ENCODE results near the gene LEF1. TPM values are rescaled to one million over a fixed set of nuclear protein-coding genes. Genes with fewer than 3 reads are reported as not detected.

LEF1 gene
- total RNA-seq, 2 donors from 2014 or later: 2.1 to 3.4 TPM

DNA sequence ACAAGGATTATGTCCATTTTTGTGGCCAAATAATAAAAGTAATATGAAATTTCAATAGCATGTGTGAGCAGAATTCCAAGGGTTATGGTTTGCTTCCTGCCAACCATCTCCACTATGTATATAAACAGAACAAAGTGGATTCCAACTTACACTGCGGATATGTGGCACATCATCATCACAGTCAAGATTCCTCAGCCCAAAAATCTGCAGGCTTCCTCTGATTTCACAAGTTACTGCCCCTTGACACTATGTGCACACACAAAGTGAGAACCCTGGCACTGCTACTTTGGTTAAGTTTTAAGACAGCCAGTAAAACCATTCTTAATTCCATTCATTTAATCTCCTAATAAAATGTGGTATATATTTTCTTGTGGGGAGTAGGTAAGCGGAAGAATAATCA, 76.4 kb downstream of the LEF1 start:
- Histone ChIP-seq H3K4me3 (no peak overlapping the region), H3K9me3 (no peaks in the 10 kb centered on the region), H3K36me3 (no peaks in the 10 kb centered on the region), H3K27me3 (no peaks in the 10 kb centered on the region), H3K27ac (no peak overlapping the region), H3K4me1 (no peaks in the 10 kb centered on the region), H3K9ac (ENCODE audit: low read depth in 2 of 2, low read length in 2 of 2) (no peak overlapping the region)
- DNase-seq: no peak
- intact Hi-C loops (cut with DNase I): no loop called here
- TF ChIP-seq, protein P1, sequence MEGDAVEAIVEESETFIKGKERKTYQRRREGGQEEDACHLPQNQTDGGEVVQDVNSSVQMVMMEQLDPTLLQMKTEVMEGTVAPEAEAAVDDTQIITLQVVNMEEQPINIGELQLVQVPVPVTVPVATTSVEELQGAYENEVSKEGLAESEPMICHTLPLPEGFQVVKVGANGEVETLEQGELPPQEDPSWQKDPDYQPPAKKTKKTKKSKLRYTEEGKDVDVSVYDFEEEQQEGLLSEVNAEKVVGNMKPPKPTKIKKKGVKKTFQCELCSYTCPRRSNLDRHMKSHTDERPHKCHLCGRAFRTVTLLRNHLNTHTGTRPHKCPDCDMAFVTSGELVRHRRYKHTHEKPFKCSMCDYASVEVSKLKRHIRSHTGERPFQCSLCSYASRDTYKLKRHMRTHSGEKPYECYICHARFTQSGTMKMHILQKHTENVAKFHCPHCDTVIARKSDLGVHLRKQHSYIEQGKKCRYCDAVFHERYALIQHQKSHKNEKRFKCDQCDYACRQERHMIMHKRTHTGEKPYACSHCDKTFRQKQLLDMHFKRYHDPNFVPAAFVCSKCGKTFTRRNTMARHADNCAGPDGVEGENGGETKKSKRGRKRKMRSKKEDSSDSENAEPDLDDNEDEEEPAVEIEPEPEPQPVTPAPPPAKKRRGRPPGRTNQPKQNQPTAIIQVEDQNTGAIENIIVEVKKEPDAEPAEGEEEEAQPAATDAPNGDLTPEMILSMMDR (IDR thresholded peaks at IDR 0.05): no peak

DNA sequence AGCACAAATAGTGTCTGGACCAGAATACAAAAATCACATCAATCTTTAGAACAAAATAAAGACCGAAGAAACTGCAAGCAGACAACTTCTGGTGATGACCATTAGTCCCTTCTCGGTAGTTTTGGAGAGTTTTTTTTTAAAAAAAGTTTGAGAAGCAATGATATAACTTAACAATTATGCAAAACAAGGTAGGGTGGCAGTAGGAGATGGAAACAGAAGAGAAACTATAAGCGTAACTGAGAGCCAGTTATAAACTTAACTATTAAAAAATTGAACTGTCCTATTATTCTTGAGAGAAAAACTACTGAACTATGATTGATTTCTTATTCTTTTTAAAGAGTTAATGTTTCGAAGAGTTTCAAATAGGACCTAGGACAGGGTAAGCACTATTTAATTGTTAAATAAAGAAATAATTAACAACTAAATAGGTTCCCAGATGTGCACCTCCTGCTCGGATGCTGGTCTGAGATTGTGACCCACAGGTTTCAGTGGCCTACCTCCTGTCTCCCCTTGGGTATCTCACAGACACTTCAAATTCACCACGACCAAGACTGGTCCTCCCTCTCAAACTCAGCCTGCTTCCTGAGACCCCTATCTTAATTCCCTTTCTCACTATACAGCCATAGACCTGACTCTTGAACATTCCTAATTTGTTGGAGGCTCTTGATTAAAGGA, 81.3 kb downstream of the LEF1 start:
- H3K9ac ChIP-seq (ENCODE audit: low read depth in 2 of 2, low read length in 2 of 2): no peak overlapping the region
- TF ChIP-seq, protein P1 (IDR thresholded peaks at IDR 0.05): no peak
- H3K4me1 ChIP-seq: no peaks in the 10 kb centered on the region
- no peaks in the 10 kb centered on the region for H3K9me3 ChIP-seq
- no peaks in the 10 kb centered on the region for H3K27me3 ChIP-seq
- no peaks in the 10 kb centered on the region for H3K36me3 ChIP-seq
- DNase-seq: no peak
- H3K27ac ChIP-seq: no peak overlapping the region
- H3K4me3 ChIP-seq: no peak overlapping the region
- intact Hi-C loops (cut with DNase I): no loop called here

DNA sequence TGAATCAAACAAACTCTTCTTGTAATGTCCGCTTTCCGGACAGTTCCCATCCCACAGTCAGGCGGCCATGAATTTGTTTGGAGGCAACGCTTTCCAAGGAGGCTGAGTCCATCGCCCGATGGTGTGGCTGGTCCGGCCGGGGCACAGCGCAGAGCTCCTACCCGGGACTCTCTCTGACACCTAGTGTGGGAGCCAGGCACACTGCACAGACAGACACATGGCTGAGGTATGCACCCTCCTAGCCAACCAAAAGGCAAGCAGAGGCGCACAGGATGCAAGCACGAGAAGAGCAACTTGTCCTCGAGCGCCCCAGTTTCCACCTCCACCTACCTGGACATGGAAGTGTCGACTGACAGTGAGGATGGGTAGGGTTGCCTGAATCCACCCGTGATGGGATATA, 87.5 kb downstream of the LEF1 start:
- intact Hi-C loops (cut with DNase I): no loop called here
- H3K4me1 ChIP-seq: no peaks in the 10 kb centered on the region
- no peak for DNase-seq

DNA sequence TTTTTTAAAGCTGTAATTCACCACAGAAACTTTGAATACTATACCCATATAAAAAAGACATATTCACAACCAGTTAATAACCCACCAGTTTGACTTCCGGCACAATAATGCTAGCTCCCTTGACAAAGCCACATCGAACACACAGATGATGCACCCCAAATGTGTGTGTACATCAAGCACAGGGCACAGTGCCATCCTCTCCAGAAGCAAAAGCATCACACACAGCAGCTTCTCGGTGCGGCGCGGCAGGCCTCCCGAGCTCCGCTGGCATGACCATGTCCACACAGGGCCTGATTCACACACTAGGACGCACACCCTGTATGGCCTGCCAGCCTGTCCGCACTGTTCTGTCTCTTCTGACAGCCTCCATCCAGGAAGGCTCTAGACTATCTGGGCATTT, 88.0 kb downstream of the LEF1 start:
- TF ChIP-seq, protein P1 (IDR thresholded peaks at IDR 0.05): no peak
- H3K9me3 ChIP-seq: no peaks in the 10 kb centered on the region
- no peaks in the 10 kb centered on the region for H3K36me3 ChIP-seq
- DNase-seq: no peak
- intact Hi-C loops (cut with DNase I): no loop called here
- no peak overlapping the region for H3K9ac ChIP-seq (ENCODE audit: low read depth in 2 of 2, low read length in 2 of 2)
- no peaks in the 10 kb centered on the region for H3K4me1 ChIP-seq
- H3K4me3 ChIP-seq: no peak overlapping the region
- no peak overlapping the region for H3K27ac ChIP-seq
- H3K27me3 ChIP-seq: no peaks in the 10 kb centered on the region

More for the DNA sequence above, 87.5 kb downstream of the LEF1 start:
- no peak overlapping the region for H3K9ac ChIP-seq (ENCODE audit: low read depth in 2 of 2, low read length in 2 of 2)
- TF ChIP-seq, protein P1 (IDR thresholded peaks at IDR 0.05): no peak
- H3K27ac ChIP-seq: no peak overlapping the region
- H3K27me3 ChIP-seq: no peaks in the 10 kb centered on the region
- H3K9me3 ChIP-seq: no peaks in the 10 kb centered on the region
- no peak overlapping the region for H3K4me3 ChIP-seq
- H3K36me3 ChIP-seq: no peaks in the 10 kb centered on the region

DNA sequence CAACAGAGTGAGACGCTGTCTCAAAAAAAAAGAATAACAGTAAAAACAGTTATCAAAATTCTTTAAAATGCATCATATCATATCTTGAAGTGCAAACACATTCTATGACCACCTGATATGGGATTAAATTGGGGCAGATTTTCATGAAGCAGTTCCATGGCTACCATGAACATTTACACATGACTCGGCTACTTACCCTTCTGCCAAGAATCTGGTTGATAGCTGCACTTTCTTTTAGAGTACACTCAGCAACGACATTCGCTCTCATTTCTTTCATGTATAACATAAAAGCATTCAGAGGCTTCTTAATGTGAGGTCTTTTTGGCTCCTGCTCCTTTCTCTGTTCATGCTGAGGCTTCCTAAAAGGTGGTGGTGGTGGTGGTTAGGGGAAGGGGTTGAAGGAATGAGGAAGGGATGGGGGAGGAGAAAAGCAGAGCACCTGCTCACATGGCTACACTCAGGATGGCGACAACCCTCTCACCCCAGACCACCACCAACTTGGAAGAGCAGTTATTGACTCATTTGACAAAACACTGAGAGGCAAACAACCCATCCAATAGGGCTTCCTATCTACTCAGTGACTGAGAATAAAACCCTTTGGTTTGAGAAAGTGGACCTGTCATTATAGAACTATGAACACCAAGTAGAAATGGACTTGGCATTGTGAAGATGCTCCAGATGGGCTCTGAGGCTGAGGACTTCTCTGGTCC, 90.6 kb downstream of the LEF1 start:
- DNase-seq: no peak
- H3K4me3 ChIP-seq: no peak overlapping the region
- intact Hi-C loops (cut with DNase I): no loop called here

More for the DNA sequence above, 90.6 kb downstream of the LEF1 start:
- Histone ChIP-seq H3K36me3 (no peaks in the 10 kb centered on the region), H3K9ac (ENCODE audit: low read depth in 2 of 2, low read length in 2 of 2) (no peak overlapping the region), H3K27ac (no peak overlapping the region), H3K9me3 (no peaks in the 10 kb centered on the region), H3K27me3 (no peaks in the 10 kb centered on the region), H3K4me1 (no peaks in the 10 kb centered on the region)
- TF ChIP-seq, protein P1 (IDR thresholded peaks at IDR 0.05): no peak
